ENCODE results near the gene ACAN. TPM values are rescaled to one million over a fixed set of nuclear protein-coding genes. Genes with fewer than 3 reads are reported as not detected.
A peak's percentile ranks its signal among the peaks of the same experiment; 100 is the strongest.

ACAN gene
- total RNA-seq, 1 experiment from 2014 or later: 0.03 TPM

DNA sequence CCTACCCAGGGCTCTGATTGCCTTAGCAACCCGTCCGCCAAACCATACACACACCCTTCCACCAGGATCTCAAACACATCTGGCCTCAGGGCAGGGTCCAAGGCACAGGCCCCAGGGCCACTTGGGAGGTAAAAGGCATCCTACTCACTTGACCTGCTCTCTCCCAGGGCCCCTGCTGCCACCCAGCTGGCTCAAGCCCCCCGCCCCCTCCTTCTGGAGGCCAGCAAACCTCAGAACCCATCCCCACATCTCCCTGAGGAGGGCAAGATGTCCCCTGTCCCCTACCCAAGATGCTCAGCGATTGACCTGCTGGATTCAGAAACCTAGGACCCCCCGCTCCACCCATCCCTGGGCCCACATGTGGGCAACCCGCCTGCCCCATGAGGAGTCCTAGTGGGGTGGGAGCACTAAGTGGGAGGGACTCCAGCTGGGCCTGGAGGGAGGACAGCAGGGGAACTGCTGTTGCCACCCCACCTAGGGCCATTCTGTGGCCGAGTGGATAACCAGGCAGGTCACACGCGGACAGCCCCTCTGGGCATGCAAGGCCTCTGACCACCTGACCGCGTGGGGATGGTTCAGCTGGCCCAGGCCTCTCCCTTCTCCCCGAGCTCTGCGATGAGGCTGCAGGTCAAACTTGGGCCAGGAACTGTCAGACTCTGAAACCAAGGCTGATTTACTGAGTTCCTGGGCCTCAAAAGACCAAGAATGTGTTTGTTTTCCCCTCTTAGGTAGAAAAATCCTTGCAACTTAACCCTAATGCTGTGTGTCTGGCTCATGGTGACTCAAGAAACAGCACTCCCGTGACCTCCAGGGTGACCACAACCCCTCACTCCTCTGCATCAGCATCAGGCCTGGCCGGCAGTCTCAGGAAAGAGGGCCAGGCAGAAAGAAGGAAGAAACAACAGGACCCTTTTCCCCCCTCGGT is 105.7 kb downstream of the ACAN start:
- peaks cover 76% of the 10 kb centered on the region for H3K4me1 ChIP-seq (ENCODE audit: control insufficient read depth, insufficient read depth, low read length)
- H3K9me3 ChIP-seq (ENCODE audit: control insufficient read depth, insufficient read depth, low read depth, low read length): no peaks in the 10 kb centered on the region
- ChIA-PET CTCF (interaction anchor here (0.8 to 0.9 kb wide), 2 partner anchors 73 to 269 kb away, joined by 4 to 5 read pairs; no protein-coding TSS in a partner anchor), POLR2A (interaction anchor here (0.6 kb wide), 1 partner anchor 8 kb away, joined by 5 read pairs; no protein-coding TSS in a partner anchor)
- intact Hi-C loops (cut with micrococcal nuclease; ENCODE audit: unreplicated experiment): no loop called here
- ATAC-seq (no peak), DNase-seq (ENCODE audit: low read depth, low spot score) (no peak)
- peaks cover 15% of the 10 kb centered on the region for H3K36me3 ChIP-seq (ENCODE audit: control insufficient read depth, insufficient read depth, low read length)
- TF ChIP-seq TCF7L2 (IDR thresholded peaks at IDR 0.05; ENCODE audit: low read depth, low read length) (no peak), SIN3A (IDR thresholded peaks at IDR 0.05; ENCODE audit: borderline replicate concordance, insufficient read depth, low read depth, low read length) (no peak), POLR2AphosphoS5 (IDR thresholded peaks at IDR 0.05; ENCODE audit: low read depth, low read length) (peak; percentile 12; the same call in 1 of the 2 replicates)
- TF ChIP-seq, protein P1, sequence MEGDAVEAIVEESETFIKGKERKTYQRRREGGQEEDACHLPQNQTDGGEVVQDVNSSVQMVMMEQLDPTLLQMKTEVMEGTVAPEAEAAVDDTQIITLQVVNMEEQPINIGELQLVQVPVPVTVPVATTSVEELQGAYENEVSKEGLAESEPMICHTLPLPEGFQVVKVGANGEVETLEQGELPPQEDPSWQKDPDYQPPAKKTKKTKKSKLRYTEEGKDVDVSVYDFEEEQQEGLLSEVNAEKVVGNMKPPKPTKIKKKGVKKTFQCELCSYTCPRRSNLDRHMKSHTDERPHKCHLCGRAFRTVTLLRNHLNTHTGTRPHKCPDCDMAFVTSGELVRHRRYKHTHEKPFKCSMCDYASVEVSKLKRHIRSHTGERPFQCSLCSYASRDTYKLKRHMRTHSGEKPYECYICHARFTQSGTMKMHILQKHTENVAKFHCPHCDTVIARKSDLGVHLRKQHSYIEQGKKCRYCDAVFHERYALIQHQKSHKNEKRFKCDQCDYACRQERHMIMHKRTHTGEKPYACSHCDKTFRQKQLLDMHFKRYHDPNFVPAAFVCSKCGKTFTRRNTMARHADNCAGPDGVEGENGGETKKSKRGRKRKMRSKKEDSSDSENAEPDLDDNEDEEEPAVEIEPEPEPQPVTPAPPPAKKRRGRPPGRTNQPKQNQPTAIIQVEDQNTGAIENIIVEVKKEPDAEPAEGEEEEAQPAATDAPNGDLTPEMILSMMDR (IDR thresholded peaks at IDR 0.05): no peak
- TF ChIP-seq, protein P2, sequence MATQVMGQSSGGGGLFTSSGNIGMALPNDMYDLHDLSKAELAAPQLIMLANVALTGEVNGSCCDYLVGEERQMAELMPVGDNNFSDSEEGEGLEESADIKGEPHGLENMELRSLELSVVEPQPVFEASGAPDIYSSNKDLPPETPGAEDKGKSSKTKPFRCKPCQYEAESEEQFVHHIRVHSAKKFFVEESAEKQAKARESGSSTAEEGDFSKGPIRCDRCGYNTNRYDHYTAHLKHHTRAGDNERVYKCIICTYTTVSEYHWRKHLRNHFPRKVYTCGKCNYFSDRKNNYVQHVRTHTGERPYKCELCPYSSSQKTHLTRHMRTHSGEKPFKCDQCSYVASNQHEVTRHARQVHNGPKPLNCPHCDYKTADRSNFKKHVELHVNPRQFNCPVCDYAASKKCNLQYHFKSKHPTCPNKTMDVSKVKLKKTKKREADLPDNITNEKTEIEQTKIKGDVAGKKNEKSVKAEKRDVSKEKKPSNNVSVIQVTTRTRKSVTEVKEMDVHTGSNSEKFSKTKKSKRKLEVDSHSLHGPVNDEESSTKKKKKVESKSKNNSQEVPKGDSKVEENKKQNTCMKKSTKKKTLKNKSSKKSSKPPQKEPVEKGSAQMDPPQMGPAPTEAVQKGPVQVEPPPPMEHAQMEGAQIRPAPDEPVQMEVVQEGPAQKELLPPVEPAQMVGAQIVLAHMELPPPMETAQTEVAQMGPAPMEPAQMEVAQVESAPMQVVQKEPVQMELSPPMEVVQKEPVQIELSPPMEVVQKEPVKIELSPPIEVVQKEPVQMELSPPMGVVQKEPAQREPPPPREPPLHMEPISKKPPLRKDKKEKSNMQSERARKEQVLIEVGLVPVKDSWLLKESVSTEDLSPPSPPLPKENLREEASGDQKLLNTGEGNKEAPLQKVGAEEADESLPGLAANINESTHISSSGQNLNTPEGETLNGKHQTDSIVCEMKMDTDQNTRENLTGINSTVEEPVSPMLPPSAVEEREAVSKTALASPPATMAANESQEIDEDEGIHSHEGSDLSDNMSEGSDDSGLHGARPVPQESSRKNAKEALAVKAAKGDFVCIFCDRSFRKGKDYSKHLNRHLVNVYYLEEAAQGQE (IDR thresholded peaks at IDR 0.05; ENCODE audit: insufficient read depth in 1 of 2, low read depth in 2 of 2, low read length in 1 of 2): no peak
- H3K27me3 ChIP-seq (ENCODE audit: control insufficient read depth, insufficient read depth, low read length): no peaks in the 10 kb centered on the region
- in situ Hi-C loops (cut with HindIII; ENCODE audit: low pct_unique_long_range_greater_than_20kb, low sequenced_read_pairs): no loop called here
- no TSS peak for BruUV-seq (replicated peaks)
- H3K4me3 ChIP-seq (ENCODE audit: low read depth in 2 of 2, low read length in 2 of 2): peak overlapping the region; percentile 66 to 90
- peak overlapping the region; percentile 97 for H3K27ac ChIP-seq (ENCODE audit: low read length)

DNA sequence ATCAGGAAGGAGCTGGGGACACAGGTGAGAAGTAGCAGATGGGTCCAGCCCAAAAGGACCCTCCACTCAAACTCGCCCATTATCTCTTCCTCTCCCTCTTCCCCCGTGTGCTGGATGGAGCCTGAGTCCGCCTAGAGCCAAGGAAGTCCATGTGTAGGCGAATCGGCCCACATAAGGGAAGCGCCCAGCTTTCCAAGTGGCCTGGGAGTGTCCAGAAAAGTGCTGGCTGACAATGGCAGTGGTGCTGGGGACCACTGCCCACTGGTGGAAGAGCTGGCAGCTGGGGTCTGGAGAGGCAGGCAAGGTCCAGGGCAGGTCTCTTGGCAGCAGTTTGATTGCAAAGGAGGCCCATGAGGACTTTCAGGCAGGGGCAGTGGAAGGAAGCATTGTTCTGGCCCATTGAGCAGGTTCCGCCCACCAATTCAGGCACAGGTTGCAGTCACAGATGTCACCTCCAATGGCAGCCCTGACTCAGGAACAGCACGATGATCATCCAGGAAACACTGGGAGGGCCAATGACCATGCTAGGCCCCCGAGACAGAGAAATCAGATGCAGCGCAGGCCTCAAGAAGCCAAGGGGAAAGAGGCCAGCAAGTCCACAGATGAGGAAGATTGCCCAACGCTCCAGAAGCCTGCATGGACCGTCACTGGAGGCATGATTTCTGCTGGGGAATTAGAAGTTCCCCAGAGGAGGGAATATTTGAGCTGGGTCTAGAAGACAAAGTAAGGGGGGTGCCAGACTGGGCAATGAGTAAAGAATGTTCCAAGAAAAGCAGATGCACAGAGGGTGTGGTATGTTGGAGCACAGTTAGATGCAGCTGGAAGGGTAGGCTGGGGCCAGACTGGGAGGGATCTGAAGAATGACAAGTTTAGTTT is 107.0 kb downstream of the ACAN start:
- DNase-seq (ENCODE audit: low read depth, low spot score): no peak
- Histone ChIP-seq H3K27me3 (ENCODE audit: control insufficient read depth, insufficient read depth, low read length) (no peaks in the 10 kb centered on the region), H3K4me3 (ENCODE audit: low read depth in 2 of 2, low read length in 2 of 2) (peak overlapping the region; percentile 66 to 90), H3K9me3 (ENCODE audit: control insufficient read depth, insufficient read depth, low read depth, low read length) (no peaks in the 10 kb centered on the region), H3K27ac (ENCODE audit: low read length) (peak overlapping the region; percentile 97), H3K36me3 (ENCODE audit: control insufficient read depth, insufficient read depth, low read length) (peaks cover 13% of the 10 kb centered on the region), H3K4me1 (ENCODE audit: control insufficient read depth, insufficient read depth, low read length) (peaks cover 66% of the 10 kb centered on the region)
- no TSS peak for BruUV-seq (replicated peaks)
- TF ChIP-seq, protein P1 (IDR thresholded peaks at IDR 0.05): no peak
- TF ChIP-seq POLR2AphosphoS5 (IDR thresholded peaks at IDR 0.05; ENCODE audit: low read depth, low read length) (no peak; the same call in 1 of the 2 replicates), TCF7L2 (IDR thresholded peaks at IDR 0.05; ENCODE audit: low read depth, low read length) (no peak), SIN3A (IDR thresholded peaks at IDR 0.05; ENCODE audit: borderline replicate concordance, insufficient read depth, low read depth, low read length) (no peak)
- TF ChIP-seq, protein P2 (IDR thresholded peaks at IDR 0.05; ENCODE audit: insufficient read depth in 1 of 2, low read depth in 2 of 2, low read length in 1 of 2): no peak
- in situ Hi-C loops (cut with HindIII; ENCODE audit: low pct_unique_long_range_greater_than_20kb, low sequenced_read_pairs): no loop called here
- ChIA-PET POLR2A (interaction anchor here (0.7 kb wide), 1 partner anchor 285 kb away, joined by 5 read pairs; no protein-coding TSS in a partner anchor), CTCF (no interaction called here)
- intact Hi-C loops (cut with micrococcal nuclease; ENCODE audit: unreplicated experiment): loop anchor here (5.0 kb wide), 1 partner anchor 72 kb away; no protein-coding TSS in a partner anchor
- ATAC-seq: no peak

Data from Panc1 (cell line).